Uterus (tissue), 4 donors: ENCODE results near the gene SSBP4. TPM values are rescaled to one million over a fixed set of nuclear protein-coding genes. Genes with fewer than 3 reads are reported as not detected.

Experiments used
- DNase-seq, 2 donors: peaks; one replicate each; pipeline ENCODE4 v3.0.0-alpha.2; 2019 to 2020
- H3K27ac ChIP-seq, 2 donors: fragments of 200-600 bp; sonication (generic); 1 replicate in 1 of 2; 2 replicates in 1 of 2; pipeline ENCODE4 v1.5.1; 2016 to 2018
- H3K27me3 ChIP-seq, 2 donors: fragments of 200-600 bp; sonication (generic); one replicate each; pipeline ENCODE4 v1.5.1; 2018 to 2019; ENCODE audit warnings: control low read depth in 1 of 2
- H3K36me3 ChIP-seq, 2 donors: fragments of 200-600 bp; sonication (generic); one replicate each; pipeline ENCODE4 v1.5.1; 2019; ENCODE audit warnings: control low read depth in 1 of 2
- H3K4me1 ChIP-seq, 2 donors: fragments of 200-600 bp; sonication (generic); one replicate each; pipeline ENCODE4 v1.5.1; 2018 to 2019; ENCODE audit warnings: control low read depth in 1 of 2
- H3K4me3 ChIP-seq, 2 donors: fragments of 200-600 bp; sonication (generic); 1 replicate in 1 of 2; 2 replicates in 1 of 2; pipeline ENCODE4 v1.5.1; 2018 to 2019; ENCODE audit warnings: mild to moderate bottlenecking in 1 of 2
- H3K9me3 ChIP-seq, 2 donors: fragments of 200-600 bp; sonication (generic); one replicate each; pipeline ENCODE4 v1.5.1; 2019; ENCODE audit warnings: control low read depth in 1 of 2
- CTCF ChIP-seq, 4 experiments: fragments of 200-600 bp in 2 of 4; fragments of 450-650 bp in 2 of 4; sonication (generic) in 2 of 4; IDR thresholded peaks; one replicate each; pipeline ENCODE4 v1.5.1; 2016 to 2019; ENCODE audit warnings: antibody characterized with exemption in 4 of 4, mild to moderate bottlenecking in 2 of 4, moderate library complexity in 1 of 4
- POLR2A ChIP-seq, 2 donors: fragments of 450-650 bp; IDR thresholded peaks; one replicate each; pipeline ENCODE4 v1.6.1; 2016; ENCODE audit warnings: antibody characterized with exemption in 2 of 2, mild to moderate bottlenecking in 1 of 2, moderate library complexity in 1 of 2
- intact Hi-C: fragments of 100-400 bp; cut with DNase I; formaldehyde crosslinking; loops from one replicate; pipeline ENCODE4 v1.15.1; 2023; ENCODE audit warnings: low total_unique reads
- total RNA-seq, 4 donors: library from RNA; depleted of rRNA in 3 of 4; stranded (reverse); fragments of >200 nt in 3 of 4; gene quantifications; one replicate each; pipeline versions ENCODE4 v1.1.0 to v1.2.4, GENCODE V29; 2014 to 2023
- donor health status: DM: yes; HTN: yes; CAD: no.

The SSBP4 gene
- total RNA-seq, 4 donors from 2014 or later: 23.6 to 105 (median 54.8) TPM

- TF ChIP-seq POLR2A (IDR thresholded peaks at IDR 0.05) (peak in 1 of 2 donors; percentile 11), CTCF (IDR thresholded peaks at IDR 0.05) (no peak)
- intact Hi-C loops: no loop called here
- peak in 1 of 2 donors; percentile 50 for DNase-seq
- Histone ChIP-seq H3K9me3 (no peaks in the 10 kb centered on the region), H3K27ac (peak overlapping the region; percentile 77 to 80), H3K4me1 (peaks cover 0 to 17% of the 10 kb centered on the region in 2 donors), H3K36me3 (no peaks in the 10 kb centered on the region), H3K4me3 (peak overlapping the region; percentile 41 to 46), H3K27me3 (no peaks in the 10 kb centered on the region)
Observed at GRCh38 chr19:18433735-18434398, 14.7 kb downstream of the SSBP4 start.

- no peaks in the 10 kb centered on the region for H3K9me3 ChIP-seq
- intact Hi-C loops: no loop called here
- H3K27ac ChIP-seq: peak overlapping the region; percentile 77 to 80
- no peaks in the 10 kb centered on the region for H3K27me3 ChIP-seq
- TF ChIP-seq CTCF (IDR thresholded peaks at IDR 0.05) (no peak), POLR2A (IDR thresholded peaks at IDR 0.05) (no peak)
- no peaks in the 10 kb centered on the region for H3K36me3 ChIP-seq
- H3K4me3 ChIP-seq: peak overlapping the region; percentile 41 to 46
- peak in 1 of 2 donors; percentile 54 for DNase-seq
- H3K4me1 ChIP-seq: peaks cover 0 to 13% of the 10 kb centered on the region in 2 donors
Observed at GRCh38 chr19:18434411-18435175, 15.4 kb downstream of the SSBP4 start.

GRCh38 chr19:18435178-18435841 is 16.1 kb downstream of the SSBP4 start:
- peak in 1 of 2 donors; percentile 43 for DNase-seq
- Histone ChIP-seq H3K27me3 (no peaks in the 10 kb centered on the region), H3K4me3 (no peak overlapping the region), H3K4me1 (peaks cover 0 to 13% of the 10 kb centered on the region in 2 donors), H3K27ac (no peak overlapping the region), H3K36me3 (no peaks in the 10 kb centered on the region), H3K9me3 (no peaks in the 10 kb centered on the region)
- TF ChIP-seq POLR2A (IDR thresholded peaks at IDR 0.05) (no peak), CTCF (IDR thresholded peaks at IDR 0.05) (no peak)
- intact Hi-C loops: no loop called here

- peak overlapping the region in 1 of 2 donors; percentile 90 for H3K27ac ChIP-seq
- no peak for TF ChIP-seq CTCF (IDR thresholded peaks at IDR 0.05)
- TF ChIP-seq POLR2A (IDR thresholded peaks at IDR 0.05): no peak
- H3K36me3 ChIP-seq: no peaks in the 10 kb centered on the region
- peaks cover 0 to 13% of the 10 kb centered on the region in 2 donors for H3K4me1 ChIP-seq
- H3K9me3 ChIP-seq: no peaks in the 10 kb centered on the region
- peak in 1 of 2 donors; percentile 39 for DNase-seq
- no peak overlapping the region for H3K4me3 ChIP-seq
- no peaks in the 10 kb centered on the region for H3K27me3 ChIP-seq
- intact Hi-C loops: no loop called here
Observed at GRCh38 chr19:18435842-18436670, 16.9 kb downstream of the SSBP4 start.
